ENCODE data around the gene EIF4H. TPM values are rescaled to one million over a fixed set of nuclear protein-coding genes. Genes with fewer than 3 reads are reported as not detected.

Gene EIF4H
- total RNA-seq, 1 donor from 2014 or later, result 214 TPM

DNA sequence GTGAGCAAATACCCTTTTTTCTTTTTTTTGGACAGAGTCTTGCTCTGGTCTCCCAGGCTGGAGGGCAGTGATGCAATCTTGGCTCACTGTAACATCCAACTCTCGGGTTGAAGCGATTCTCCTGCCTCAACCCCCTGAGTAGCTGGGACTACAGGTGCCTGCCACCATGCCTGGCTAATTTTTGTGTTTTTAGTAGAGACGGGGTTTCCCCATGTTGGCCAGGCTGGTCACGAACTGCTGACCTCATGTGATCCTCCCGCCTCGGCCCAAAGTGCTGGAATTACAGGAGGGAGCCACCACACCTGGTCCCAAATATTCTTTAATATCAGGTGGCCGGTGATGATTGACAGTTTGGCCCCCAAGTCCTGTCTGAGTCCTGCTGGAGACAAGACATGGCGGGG lies 42.2 kb downstream of the EIF4H start:
- H3K4me2 ChIP-seq, result no peak overlapping the region
- H3K27ac ChIP-seq, result no peak overlapping the region
- H3K27me3 Mint-ChIP-seq (ENCODE audit: insufficient read depth, low read depth), result peaks cover 7% of the 10 kb centered on the region
- H3K27ac Mint-ChIP-seq, result peak overlapping the region; percentile 90
- no peak overlapping the region for H3K4me3 ChIP-seq
- no peaks in the 10 kb centered on the region for H3K36me3 ChIP-seq
- no peak for DNase-seq (ENCODE audit: low spot score)
- H3K4me3 Mint-ChIP-seq, result no peak overlapping the region
- no peak overlapping the region for H3K9ac ChIP-seq
- H4K20me1 ChIP-seq (ENCODE audit: low read depth), result no peaks in the 10 kb centered on the region
- no peak overlapping the region for H2AFZ ChIP-seq (replicated peaks)
- H3F3A ChIP-seq (ENCODE audit: low read depth), result peaks cover 3% of the 10 kb centered on the region
- TF ChIP-seq, protein P1, sequence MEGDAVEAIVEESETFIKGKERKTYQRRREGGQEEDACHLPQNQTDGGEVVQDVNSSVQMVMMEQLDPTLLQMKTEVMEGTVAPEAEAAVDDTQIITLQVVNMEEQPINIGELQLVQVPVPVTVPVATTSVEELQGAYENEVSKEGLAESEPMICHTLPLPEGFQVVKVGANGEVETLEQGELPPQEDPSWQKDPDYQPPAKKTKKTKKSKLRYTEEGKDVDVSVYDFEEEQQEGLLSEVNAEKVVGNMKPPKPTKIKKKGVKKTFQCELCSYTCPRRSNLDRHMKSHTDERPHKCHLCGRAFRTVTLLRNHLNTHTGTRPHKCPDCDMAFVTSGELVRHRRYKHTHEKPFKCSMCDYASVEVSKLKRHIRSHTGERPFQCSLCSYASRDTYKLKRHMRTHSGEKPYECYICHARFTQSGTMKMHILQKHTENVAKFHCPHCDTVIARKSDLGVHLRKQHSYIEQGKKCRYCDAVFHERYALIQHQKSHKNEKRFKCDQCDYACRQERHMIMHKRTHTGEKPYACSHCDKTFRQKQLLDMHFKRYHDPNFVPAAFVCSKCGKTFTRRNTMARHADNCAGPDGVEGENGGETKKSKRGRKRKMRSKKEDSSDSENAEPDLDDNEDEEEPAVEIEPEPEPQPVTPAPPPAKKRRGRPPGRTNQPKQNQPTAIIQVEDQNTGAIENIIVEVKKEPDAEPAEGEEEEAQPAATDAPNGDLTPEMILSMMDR (IDR thresholded peaks at IDR 0.05), result no peak
- TF ChIP-seq EZH2 (IDR thresholded peaks at IDR 0.05), result no peak
- TF ChIP-seq EZH2phosphoT487 (IDR thresholded peaks at IDR 0.05), result no peak
- H3K36me3 Mint-ChIP-seq, result no peaks in the 10 kb centered on the region
- no peaks in the 10 kb centered on the region for H3K4me1 ChIP-seq
- no peaks in the 10 kb centered on the region for H3K27me3 ChIP-seq
- peaks cover 2% of the 10 kb centered on the region for H3K4me1 Mint-ChIP-seq
- no peaks in the 10 kb centered on the region for H3K79me2 ChIP-seq (ENCODE audit: low read depth)
- H3K9me3 ChIP-seq (ENCODE audit: low read depth), result no peaks in the 10 kb centered on the region
- no peaks in the 10 kb centered on the region for H3K9me3 Mint-ChIP-seq

DNA sequence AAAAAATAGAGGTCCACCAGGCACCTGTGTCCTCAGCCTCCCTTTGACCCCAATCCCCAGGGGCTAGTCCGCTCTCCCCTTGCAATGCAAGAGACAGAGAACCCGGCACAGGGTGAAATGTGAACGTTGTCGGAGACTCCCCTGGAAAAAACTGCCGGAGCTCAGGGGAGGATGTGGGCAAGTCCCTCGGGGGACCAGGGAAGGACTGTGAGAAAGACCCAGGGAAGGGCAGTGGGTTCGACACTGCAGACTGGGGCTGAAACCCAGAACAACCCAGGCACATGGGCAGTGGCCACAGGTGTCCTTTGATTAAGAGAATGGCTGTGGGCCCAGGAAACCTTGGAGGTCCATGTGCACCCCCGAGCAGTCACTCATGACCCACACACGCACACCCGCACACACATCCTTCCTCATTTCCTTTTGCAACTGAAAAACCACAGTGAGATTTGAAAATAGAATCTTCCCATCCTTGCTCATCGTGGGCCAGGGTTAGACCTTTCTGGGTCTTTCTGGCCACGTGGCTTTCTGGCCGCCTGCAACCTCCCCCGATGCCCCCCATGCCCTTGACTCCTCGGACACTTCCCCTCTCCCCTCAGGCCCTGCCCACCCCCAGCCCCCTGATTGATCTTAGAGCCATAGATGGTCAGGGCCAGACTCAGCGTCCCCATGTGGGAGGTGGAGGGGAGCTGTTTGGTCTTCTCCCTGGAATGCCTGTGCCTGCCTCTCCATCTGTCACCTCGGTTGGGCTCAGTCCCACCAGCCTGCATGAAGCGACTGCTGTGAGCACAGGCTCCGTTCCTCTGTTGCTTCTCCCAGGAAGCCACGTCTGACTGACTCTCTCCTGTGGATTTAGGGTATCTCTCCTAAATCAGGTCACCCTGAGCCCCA lies 43.5 kb downstream of the EIF4H start:
- no peak overlapping the region for H3K4me2 ChIP-seq
- H3K9ac ChIP-seq, result no peak overlapping the region
- H3K4me1 ChIP-seq, result no peaks in the 10 kb centered on the region
- Mint-ChIP-seq H3K4me3 (no peak overlapping the region), H3K4me1 (peaks cover 2% of the 10 kb centered on the region), H3K27me3 (ENCODE audit: insufficient read depth, low read depth) (peaks cover 8% of the 10 kb centered on the region), H3K9me3 (no peaks in the 10 kb centered on the region), H3K36me3 (no peaks in the 10 kb centered on the region), H3K27ac (peak overlapping the region; percentile 63)
- H3K9me3 ChIP-seq (ENCODE audit: low read depth), result no peaks in the 10 kb centered on the region
- no peak overlapping the region for H3K27ac ChIP-seq
- DNase-seq (ENCODE audit: low spot score), result no peak
- H3K79me2 ChIP-seq (ENCODE audit: low read depth), result no peaks in the 10 kb centered on the region
- no peak overlapping the region for H3K4me3 ChIP-seq
- TF ChIP-seq, protein P1 (IDR thresholded peaks at IDR 0.05), result no peak
- TF ChIP-seq EZH2phosphoT487 (IDR thresholded peaks at IDR 0.05) (no peak), EZH2 (IDR thresholded peaks at IDR 0.05) (no peak)
- H4K20me1 ChIP-seq (ENCODE audit: low read depth), result no peaks in the 10 kb centered on the region
- H2AFZ ChIP-seq (replicated peaks), result no peak overlapping the region
- peaks cover 3% of the 10 kb centered on the region for H3F3A ChIP-seq (ENCODE audit: low read depth)
- no peaks in the 10 kb centered on the region for H3K36me3 ChIP-seq
- no peaks in the 10 kb centered on the region for H3K27me3 ChIP-seq

DNA sequence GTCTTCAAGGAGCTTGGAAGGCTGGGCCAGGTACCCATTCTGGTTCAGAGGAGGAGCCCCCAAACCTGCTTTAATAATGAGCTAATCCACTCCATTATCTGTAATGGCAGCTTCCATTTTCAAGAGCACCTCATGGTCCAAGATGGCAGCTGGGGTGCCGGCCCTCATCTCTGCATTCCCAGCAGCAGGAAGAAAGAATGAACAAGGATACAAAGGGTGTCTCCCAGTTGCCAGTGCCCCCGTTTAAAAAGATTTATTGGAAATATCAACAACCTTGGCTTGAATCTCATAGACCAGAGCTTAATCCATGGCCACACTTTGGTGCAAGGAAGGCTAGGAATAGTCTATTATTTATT lies 44.2 kb downstream of the EIF4H start:
- Histone ChIP-seq H3K27ac (no peak overlapping the region), H4K20me1 (ENCODE audit: low read depth) (no peaks in the 10 kb centered on the region), H3F3A (ENCODE audit: low read depth) (peaks cover 3% of the 10 kb centered on the region), H3K9ac (no peak overlapping the region), H3K79me2 (ENCODE audit: low read depth) (no peaks in the 10 kb centered on the region), H3K27me3 (no peaks in the 10 kb centered on the region), H3K36me3 (no peaks in the 10 kb centered on the region), H3K4me1 (no peaks in the 10 kb centered on the region), H3K4me2 (no peak overlapping the region), H3K9me3 (ENCODE audit: low read depth) (no peaks in the 10 kb centered on the region), H2AFZ (replicated peaks) (no peak overlapping the region), H3K4me3 (no peak overlapping the region)
- TF ChIP-seq EZH2phosphoT487 (IDR thresholded peaks at IDR 0.05), result no peak
- no peak for TF ChIP-seq EZH2 (IDR thresholded peaks at IDR 0.05)
- TF ChIP-seq, protein P1 (IDR thresholded peaks at IDR 0.05), result no peak
- peaks cover 2% of the 10 kb centered on the region for H3K4me1 Mint-ChIP-seq
- no peaks in the 10 kb centered on the region for H3K9me3 Mint-ChIP-seq
- DNase-seq (ENCODE audit: low spot score), result no peak
- H3K36me3 Mint-ChIP-seq, result no peaks in the 10 kb centered on the region
- H3K27ac Mint-ChIP-seq, result no peak overlapping the region
- peaks cover 8% of the 10 kb centered on the region for H3K27me3 Mint-ChIP-seq (ENCODE audit: insufficient read depth, low read depth)
- H3K4me3 Mint-ChIP-seq, result no peak overlapping the region
